GM21423 (cell line): ENCODE data around the gene KRTAP10-8.
"Not testable (repeated sequence)": the region's sequence is repeated elsewhere in the genome, so short reads cannot be mapped to it uniquely, and the experiment has no call there.

ENCODE experiments used
- ATAC-seq: cut with Tn5 transposase; IDR thresholded peaks from one replicate; pipeline ENCODE4 v1.9.1; 2021; ENCODE audit warnings: mild to moderate bottlenecking, moderate library complexity; ENCODE audit not compliant: unreplicated experiment

Gene KRTAP10-8

GRCh38 chr21:44612029-44612486, at the start of gene KRTAP10-8:
Gene KRTAP10-8 (plus strand): TSS chr21:44612079. CDS start chr21:44612101, 22 bp downstream.
- no peak for ATAC-seq

DNA sequence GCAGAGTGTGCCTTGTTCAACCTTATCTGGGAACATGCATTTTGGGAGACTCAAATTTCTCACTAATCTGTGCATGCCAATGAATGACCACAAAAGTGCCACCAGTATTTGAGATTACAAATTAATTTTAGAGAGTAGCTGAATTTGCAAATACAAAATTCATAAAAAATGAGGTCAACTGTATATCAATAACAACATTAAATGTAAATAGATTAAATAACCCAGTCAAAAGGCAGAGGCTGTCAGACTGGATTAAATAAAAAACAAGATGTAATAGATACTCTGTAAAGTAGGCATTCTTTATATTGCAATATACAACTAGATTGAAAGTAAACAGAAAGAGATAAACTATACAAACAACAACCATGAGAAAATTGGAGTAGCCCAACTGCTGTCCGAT, 47.8 kb upstream of the KRTAP10-8 start:
- ATAC-seq: no peak

GRCh38 chr21:44564886-44565598, 46.8 kb upstream of the KRTAP10-8 start:
- no peak for ATAC-seq

- ATAC-seq: no peak
Observed at GRCh38 chr21:44566403-44566802, 45.5 kb upstream of the KRTAP10-8 start.

- ATAC-seq: no peak
Observed at GRCh38 chr21:44567481-44568171, 44.3 kb upstream of the KRTAP10-8 start.

- ATAC-seq: no peak
Observed at GRCh38 chr21:44568261-44568660, 43.6 kb upstream of the KRTAP10-8 start.

GRCh38 chr21:44568667-44569556, 43.0 kb upstream of the KRTAP10-8 start:
- no peak for ATAC-seq

GRCh38 chr21:44569861-44570517, 41.9 kb upstream of the KRTAP10-8 start:
- no peak for ATAC-seq

- ATAC-seq: no peak
Observed at GRCh38 chr21:44571296-44571695, 40.6 kb upstream of the KRTAP10-8 start.

GRCh38 chr21:44571844-44572782, 39.8 kb upstream of the KRTAP10-8 start:
- ATAC-seq: no peak

GRCh38 chr21:44572959-44573583, 38.8 kb upstream of the KRTAP10-8 start:
- no peak for ATAC-seq

GRCh38 chr21:44573630-44574456, 38.0 kb upstream of the KRTAP10-8 start, which contains the start of gene KRTAP10-4:
Gene KRTAP10-4 (plus strand): TSS chr21:44573729. CDS start chr21:44573759, 30 bp downstream.
- ATAC-seq: not testable (repeated sequence)

DNA sequence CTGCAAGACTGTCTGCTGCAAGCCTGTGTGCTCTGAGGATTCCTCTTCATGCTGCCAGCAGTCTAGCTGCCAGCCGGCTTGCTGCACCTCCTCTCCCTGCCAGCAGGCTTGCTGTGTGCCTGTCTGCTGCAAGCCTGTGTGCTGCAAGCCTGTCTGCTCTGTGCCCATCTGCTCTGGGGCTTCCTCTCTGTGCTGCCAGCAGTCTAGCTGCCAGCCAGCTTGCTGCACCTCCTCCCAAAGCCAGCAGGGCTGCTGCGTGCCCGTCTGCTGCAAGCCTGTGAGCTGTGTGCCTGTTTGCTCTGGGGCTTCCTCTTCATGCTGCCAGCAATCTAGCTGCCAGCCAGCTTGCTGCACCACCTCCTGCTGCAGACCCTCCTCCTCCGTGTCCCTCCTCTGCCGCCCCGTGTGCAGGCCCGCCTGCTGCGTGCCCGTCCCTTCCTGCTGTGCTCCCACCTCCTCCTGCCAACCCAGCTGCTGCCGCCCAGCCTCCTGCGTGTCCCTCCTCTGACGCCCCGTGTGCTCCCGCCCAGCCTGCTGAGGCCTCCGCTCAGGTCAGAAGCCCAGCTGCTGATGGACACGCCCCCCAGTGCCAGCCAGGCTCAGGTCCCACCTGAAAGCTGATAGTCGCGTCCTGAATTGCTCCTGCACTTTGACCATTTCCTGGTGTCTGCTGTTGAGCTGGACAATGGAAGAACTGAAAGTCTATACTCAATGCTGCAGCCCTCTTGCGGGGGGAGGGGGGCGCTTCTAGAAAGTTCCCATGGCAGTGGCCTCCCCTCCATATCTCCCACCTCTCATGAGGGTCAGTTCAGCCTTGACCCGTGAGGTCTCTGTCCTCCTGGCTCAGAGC, 37.2 kb upstream of the KRTAP10-8 start:
- no peak for ATAC-seq

DNA sequence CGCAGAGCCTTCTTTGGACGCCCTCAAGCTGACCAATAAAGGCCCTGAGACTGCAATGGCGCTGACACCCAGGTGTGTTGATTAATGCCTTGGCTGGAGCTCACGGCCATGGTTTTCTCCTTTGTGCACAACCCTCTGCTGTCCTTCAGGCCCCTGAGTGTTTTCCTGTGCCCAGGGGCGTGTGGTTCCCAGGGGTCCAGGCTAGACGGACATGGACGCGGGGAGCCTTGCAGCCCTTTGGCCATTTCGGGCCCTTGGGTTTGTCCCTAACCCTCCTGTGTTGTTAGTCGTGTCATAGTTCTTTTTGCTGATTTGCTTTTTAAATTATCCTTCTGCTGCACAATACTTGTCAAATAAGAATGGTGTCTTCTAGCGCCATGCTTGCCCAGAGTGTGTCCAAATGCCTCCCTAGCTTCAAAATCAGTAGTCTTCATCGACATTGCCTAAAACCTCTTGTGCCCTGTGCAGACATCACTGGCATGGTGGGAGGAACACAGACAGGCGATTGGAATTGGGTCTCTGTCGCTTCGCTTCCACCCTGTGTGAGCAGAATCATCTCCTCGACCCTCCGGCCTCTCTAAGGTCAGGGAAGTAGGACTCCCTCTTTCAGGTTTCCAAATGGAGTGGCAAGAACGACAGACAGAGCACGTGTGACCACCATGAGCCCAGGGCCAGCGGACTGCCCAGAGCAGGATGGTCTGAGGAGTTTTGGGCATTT, 36.4 kb upstream of the KRTAP10-8 start:
- ATAC-seq: no peak

DNA sequence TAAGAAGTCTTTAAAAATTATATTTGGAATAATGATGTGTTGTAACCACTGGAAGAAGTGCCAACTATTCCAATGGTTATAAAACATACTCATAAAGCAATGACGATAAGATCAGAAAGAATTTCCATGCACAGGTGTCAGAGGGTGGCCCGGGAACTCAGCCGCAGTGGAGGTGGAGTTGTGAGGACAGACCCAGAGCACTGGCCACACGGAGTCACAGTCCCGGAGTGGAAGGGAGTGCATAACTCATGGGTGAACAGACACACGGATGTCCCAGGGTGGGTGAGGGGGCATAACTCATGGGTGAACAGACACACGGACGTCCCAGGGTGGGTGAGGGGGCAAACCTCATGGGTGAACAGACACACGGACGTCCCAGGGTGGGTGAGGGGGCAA, 35.9 kb upstream of the KRTAP10-8 start:
- no peak for ATAC-seq

- no peak for ATAC-seq
Observed at GRCh38 chr21:44578371-44579055, 33.4 kb upstream of the KRTAP10-8 start.
